RPMI7951 (cell line): ENCODE data around the gene PATE3. TPM values are rescaled to one million over a fixed set of nuclear protein-coding genes. Genes with fewer than 3 reads are reported as not detected.

Source experiments
- DNase-seq: peaks from one replicate; pipeline ENCODE4 v3.0.0-alpha.2; 2012; ENCODE audit warnings: low read depth
- total RNA-seq: library from RNA; depleted of rRNA; stranded (reverse); fragments of >200 nt; shearing (Covaris generic); gene quantifications from 2 replicates; pipeline ENCODE4 v1.2.3, GENCODE V29; 2014; rRNA removed

Gene PATE3, protein sequence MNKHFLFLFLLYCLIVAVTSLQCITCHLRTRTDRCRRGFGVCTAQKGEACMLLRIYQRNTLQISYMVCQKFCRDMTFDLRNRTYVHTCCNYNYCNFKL
- total RNA-seq = not detected in 2 replicates

DNA sequence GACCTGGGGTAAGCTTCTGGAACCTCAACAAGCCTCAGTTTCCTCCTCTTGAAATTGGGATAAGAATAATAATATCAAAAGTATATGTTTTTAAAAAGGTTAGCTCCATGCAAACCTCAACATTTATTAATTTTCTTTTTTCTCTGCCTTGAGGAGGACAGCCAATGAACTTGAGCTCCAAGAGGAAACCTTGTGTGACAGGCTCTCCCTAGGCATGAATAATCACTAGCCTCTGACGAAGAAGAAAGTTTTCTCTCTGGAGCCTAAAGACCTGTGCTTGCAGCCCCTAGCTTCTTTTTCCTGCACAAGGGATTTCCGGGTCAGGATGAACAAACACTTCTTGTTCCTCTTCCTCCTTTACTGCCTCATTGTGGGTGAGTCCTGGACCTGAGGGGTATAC, at the start of gene PATE3:
Gene PATE3 (plus strand): TSS at position 301 of the 400 bp plus-strand sequence. CDS start 25 bp downstream, at position 326.
- DNase-seq = no peak

DNA sequence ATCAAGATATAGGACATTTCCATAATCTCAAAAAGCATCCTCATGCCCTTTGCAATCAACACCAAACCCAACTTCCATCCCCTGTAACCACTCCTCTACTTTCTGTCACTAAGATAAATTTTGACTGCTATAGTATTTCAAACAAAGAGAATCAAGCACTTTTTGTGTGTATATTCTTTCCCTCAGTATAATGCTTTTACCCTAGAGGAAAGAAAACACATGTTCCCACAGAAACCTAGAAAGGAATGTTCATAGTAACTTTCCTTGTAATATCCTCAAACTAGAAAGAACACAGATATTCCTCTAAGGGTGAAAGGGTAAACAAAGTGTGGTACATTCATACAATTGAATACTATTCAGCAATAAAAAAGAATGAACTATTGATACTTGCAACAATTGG, 47.3 kb upstream of the PATE3 start:
- no peak for DNase-seq

DNA sequence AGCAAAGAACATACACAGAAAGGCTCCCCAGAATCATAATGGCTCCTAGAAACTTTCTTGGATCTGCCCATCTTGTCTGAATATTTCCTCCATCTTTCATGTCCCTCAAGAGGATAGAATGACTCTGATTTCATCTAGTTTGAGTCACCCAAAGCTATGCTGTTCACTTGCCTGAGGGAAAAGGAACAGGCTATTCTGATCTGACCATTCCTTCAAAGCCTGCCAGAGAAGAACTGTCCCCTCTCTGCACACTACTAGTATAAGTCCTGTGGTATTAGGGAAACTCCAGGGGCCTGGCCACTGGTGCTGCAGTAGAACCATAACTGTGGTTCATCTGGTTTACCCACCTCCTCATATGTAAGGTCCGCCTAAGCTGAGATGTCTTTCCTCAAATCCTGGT, 44.2 kb upstream of the PATE3 start:
- DNase-seq = peak; percentile 48

DNA sequence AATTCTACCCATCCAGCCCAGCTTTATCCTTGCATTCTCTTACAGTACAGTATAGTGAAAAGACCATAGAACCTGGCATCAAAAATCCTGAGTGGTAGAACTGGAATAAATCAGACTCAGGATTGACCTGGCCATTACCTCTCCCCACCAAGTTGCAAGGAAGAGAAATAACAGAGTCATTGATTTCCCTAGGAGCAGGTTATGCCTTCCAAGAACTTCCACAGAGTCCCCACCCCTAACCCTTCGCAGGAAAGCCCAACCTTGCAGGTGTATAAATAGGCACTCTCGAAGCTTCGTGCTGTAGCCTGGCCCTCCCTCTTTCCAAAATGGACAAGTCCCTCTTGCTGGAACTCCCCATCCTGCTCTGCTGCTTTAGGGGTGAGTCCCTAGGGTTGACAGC, 41.9 kb upstream of the PATE3 start, which contains the start of gene PATE1:
Gene PATE1 (plus strand): TSS at position 301 of the 400 bp plus-strand sequence. CDS start 26 bp downstream, at position 327.
- DNase-seq = no peak

DNA sequence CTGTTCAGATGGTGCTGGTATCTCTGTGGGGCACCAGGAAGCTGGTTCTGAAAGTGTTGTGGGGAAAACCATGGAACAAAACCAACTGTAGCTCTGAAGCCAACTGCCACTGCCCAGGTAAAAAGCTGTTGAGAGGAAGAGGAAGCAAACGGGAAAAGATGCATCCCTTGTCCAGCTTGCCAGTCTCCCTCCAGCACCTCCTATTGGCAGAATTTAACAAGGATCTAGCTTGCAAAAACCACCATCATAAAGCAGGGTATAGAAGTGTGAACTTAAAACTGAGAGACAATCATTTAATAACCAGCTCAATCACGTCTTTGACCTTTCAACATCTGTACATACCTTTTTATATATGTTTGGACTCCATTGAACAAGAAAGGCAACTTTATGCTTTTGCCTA, 37.3 kb upstream of the PATE3 start:
- DNase-seq = no peak

DNA sequence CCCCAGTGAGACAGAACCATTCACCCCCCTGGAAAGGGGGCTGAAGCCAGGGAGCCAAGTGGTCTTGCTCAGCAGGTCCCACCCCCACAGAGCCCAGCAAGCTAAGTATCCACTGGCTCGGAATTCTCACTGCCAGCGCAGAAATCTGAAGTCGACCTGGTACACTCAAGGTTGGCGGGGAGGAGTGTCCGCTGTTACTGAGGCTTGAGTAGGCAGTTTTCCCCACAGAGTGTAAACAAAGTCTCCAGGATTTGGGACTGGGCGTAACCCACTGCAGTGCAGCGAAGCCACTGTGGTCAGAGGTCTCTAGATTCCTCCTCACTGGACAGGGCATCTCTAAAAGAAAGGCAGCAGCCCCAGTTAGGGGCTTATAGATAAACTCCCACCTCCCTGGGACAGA, 31.9 kb upstream of the PATE3 start:
- no peak for DNase-seq

DNA sequence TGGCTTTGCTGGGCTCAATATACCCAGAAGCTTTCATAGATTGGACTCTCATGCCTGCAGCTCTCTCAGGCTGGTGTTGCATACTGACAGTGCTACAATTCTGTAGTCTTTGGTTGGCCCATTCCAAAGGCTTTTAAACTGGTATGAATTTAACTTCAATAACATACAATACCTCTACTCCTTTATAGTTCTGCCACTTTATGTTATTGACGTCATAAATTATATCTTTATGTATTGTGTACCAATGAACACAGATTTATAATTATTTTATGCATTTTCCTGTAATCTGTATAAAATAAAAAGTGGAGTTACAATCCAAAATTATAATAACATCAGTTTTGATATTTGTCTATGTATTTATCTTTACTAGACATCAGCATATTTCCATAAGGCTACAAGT, 25.5 kb upstream of the PATE3 start:
- no peak for DNase-seq

DNA sequence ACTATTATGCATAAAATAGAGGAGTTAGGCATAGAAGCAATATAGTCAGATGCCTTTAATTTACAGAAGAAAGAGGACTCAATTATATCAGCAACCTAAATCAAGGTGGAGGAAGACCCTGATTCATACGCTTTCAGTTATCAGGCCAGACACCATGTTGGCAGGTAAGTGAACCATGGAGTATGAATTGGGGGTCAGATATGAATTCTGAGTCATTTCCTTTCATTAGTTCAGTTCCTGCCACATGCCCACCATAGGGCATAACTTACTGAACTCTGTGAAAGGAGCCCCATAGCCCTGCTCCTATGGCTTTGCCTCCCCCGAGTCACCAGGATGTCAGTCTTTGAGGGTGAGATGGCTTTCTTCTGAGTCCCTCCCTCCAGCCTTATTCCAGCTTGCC, 24.4 kb upstream of the PATE3 start:
- DNase-seq = no peak

DNA sequence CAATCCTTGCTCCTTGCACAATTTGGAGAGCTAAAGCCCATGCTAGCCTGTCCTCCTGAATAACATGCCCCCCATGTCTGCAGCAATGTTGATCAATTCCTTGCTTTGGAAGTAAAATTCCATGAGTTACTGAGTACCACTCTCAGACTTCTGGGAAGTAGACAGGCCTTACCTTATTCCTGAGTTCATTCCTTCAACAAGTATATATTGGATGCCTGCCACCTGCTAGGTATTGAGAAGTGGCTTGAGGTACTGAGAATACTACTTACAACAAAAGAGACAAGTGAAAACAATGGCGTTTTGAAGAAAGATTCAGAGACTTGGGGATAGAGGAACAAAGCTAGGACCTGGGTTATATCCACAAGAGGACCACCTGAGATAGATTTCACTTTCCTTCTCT, 21.7 kb upstream of the PATE3 start:
- no peak for DNase-seq

DNA sequence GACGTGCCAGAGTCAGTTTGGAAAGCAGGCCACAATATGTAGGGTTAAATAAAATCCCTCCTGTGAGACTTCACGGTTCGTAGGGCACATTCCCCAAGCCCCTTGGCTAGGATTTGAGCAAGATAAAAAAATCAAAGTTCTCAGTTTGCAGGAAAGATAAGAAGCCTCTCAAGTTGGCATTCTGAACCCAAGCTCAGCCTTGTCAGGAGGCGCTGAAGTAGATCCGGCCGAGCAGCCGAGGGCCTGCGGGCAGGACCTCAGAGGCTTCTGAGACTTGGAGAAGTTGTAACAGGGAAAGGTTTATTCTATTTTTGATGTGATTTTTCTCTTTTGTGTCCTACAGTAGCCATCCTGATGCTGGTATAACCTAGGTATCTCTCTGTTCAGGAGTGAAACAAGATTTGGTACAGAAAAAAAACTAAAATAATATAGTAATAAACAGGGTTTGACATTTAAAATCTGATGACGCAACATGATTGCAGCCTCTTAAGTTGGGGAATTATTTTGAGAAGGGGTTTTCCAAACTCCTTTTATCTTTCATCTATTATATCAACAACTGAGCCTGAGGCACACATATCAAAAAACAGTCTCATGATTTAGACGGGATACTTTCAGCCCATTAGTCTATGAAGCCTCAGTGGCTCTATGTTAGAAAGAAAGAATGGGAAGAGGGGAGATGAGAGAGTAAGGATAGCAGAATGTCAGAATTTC, 19.4 kb upstream of the PATE3 start:
- DNase-seq = no peak

DNA sequence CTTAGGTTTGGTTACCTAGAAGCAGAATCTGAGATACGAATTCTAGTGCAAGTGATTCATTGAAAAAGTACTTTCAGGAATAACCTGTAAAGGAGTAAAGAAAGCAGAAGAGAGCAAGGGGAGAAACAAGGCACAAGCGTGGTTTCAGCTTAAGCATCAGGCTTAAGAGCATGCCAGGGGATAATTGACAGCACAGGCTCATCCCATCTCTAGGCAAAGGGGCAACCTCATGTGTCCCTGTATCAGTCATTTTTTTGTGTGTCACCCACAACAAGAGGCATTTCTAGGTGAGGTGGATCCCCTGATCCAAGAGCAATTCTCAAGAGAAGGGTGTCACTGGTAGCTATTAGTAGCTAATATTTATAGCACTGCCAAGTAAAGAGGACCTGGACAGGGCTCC, 17.3 kb upstream of the PATE3 start:
- no peak for DNase-seq

DNA sequence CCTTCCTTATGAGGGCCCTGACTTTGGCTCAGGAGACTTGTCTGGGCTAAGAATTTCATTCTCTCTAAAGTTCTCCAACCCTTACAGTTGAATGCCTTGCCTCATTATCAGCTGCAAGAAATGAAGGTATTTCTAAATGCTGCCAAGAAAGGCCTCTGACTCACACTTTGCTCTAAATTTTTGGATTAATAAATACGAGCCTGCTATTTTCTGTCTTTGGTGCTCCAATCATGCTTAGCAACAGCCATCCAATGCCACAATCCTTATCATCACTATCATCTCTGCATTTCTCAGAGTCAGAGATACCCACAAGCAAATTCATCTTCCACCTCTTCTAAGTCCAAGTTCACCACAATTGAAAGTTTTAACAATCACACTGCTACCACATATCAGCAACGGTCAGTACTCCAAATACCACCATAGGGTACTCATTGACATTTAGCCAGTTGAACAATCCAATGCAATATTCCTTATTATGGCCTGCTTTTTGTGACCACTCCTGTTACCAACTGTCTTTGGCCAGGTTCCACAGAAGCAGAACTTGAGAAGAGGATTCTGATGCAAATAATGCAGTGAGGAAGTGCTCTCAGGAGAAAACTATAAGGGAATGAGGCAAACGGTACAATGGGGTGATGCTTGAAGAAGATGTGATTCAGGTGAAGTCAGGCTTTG, 15.0 kb upstream of the PATE3 start:
- DNase-seq = peak; percentile 86

DNA sequence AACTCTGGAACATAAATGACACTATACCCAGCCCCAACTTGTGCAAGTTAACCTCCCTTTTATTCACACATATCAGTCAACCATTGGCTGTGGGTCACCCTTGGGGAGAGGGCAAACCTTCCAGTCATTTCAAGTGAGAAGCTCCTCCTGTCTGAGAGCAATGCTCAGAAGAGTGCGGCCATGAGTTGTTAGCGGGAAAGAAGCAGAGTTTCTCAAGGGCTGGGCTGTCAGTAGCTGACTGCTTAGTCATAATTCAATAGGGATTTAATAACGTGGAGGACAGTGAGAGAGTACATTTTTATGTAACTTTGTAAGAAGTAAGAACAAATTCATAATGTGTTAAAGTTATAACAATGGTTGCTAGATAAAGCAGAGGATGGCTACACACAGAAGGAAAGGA, 14.4 kb upstream of the PATE3 start:
- peak; percentile 21 for DNase-seq

DNA sequence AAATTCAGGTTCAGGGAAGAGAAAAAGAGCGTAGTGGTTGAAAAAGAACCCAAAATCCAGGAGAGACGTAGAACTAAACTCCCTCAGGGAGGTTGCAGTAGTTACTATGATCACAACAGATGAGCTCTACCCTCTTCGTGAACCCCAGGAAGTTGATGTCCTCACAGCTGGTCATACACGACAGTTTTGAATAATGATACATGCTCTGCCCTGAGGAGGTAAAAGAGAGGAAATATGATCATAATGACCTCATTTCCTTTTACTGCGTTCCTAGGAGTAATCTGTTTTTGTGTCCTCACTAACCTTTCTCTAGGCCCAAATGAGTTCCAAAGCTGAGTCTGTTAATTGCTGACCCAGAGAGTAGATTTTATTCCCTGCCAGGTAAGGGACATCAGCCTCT, 10.6 kb upstream of the PATE3 start:
- peak; percentile 79 for DNase-seq

DNA sequence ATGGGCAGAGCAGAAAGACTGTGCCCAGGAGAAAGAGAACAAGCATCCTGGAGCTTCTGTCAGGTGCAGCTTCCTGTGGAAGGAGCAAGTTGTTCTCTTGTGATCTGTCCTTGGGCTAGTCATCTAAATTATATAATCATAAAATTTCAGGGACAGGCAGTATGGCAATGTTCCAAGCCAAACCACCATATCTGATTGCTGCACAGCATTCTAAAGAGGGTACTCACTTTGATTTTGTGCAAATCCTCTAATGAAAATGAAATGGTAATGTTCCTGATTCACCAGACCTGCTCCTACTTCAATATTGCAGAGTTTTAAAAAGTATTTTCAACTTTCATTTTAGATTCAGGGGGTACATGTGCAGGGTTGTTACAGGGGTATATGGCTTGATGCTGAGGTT, 9.2 kb upstream of the PATE3 start, which contains the start of gene PATE2:
Gene PATE2 (minus strand): TSS at position 101 of the 400 bp plus-strand sequence. CDS start 55 bp downstream, at position 46.
- no peak for DNase-seq

DNA sequence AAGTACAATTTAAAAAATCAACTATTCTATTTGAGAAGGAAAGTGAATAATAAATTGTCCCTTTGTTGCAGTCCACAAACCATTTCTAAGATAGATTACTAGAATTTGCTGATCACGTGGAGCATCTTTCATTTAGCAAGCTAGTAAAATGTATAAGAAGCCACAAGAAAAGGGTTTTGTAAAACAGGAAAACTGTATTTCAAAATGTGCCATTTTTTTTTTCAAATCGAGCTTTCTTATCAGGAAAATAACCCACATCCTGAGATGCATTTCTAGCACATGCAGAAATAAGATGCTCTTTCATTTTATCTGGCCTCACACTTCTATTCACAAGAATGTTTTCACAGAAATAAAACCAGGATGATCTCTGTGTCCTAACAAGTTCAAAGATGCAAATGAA, 3.2 kb upstream of the PATE3 start:
- no peak for DNase-seq

DNA sequence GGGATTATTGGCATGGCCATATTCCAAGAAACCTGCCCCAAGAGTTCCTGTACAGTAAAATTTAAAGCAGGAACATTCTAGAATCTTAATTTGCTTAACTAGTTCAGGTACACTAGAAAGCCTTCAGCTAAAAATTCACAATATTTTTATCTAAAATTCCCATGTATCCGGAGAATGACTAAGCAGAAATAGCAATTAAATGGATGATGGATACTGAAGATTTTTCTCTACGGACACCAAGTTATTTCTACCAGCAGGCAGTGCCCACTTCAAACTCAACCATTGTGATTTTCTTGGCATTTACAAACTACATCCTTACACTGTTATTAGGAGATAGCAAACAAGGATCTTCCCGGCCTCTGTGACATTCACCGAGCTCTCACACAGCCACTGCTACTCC, 2.9 kb downstream of the PATE3 start:
- DNase-seq = no peak

DNA sequence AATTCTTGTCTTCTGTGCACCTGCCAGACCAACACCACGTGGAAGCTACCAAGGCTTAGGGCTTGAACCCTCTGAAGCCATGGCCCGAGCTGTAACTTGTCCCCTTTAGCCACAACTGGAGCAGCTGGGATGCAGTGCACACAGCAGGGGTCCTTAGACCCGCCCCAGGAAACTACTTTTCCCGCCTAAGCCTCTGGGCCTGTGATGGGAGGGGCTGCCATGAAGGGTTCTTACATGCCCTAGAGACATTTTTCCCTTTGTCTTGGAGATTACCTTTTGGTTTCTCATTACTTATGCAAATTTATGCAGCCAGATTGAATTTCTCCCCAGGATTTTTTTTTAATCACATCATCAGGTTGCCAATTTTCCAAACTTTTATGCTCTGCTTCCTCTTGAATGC, 9.7 kb downstream of the PATE3 start:
- no peak for DNase-seq

DNA sequence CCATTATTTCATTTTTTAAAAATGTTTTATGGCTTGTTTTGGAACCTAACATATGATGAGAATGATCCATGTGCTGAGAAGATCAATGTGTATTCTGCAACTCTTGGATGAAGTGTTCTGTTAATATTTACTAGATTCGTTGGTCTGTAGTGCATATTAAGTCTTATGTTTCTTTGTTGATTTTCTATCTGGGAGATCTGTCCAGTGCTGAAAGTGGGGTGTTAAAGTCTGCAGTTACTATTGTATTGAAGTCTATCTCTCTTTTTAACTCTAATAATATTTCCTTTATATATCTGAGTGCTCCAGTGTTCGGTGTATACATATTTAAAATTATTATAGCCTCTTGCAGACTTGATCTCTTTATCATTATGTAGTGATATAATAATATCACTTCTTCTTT, 11.9 kb downstream of the PATE3 start:
- no peak for DNase-seq

DNA sequence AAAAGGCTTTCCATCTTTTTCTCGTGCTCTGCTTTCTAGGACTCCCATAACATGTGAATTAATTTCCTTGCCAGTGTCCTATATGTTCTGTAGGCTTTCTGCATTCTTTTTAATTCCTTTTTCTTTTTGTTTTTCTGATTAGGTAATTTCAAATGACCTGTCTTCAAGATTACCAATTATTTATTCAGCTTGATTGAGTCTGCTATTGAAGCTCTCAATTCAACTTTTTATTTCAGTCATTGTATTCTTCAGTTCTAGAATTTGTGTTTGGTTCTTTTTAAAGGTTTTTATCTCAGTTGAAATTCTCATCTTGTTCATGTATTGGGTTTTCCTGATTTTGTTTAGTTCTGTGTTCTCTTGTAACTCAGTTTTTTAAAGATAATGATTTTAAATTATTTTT, 14.5 kb downstream of the PATE3 start:
- DNase-seq = no peak

DNA sequence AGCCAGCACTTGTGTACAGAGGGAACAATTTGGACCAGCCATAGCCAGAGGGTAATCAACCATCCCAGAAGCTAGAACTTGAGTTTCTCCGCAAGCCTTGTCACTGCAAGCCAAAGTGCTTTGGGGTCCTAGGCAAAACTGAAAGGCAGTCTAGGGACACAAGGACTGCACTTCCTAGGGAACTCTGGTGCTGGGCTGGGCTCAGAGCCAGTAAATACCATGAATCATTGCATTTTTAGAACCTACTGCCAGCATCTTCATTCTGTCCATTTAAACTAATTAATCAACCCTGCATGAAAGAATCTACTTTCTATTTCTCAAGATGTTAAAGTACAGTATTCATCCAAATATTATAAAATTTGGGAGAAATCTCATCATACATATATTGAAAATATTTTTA, 20.0 kb downstream of the PATE3 start:
- DNase-seq = peak; percentile 73

DNA sequence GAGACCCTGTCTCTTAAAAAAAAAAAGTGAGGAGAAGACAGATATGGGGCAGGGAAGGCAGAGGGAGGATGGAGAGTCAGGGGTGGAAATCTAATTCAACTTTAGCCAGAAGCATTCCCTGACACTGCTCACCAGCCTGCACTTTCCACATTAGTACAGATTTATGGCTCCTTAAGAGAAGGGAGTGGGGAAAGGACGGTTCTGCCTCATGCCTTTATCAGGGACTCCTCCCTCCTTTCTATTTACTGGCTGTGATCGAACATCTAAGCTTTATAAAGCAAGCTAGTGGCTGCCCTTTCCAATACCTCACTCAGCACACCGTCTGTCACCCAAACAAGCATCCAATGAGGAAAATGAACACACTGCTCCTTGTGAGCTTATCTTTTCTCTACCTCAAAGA, 45.1 kb downstream of the PATE3 start, which contains the start of gene PATE4:
Gene PATE4 (plus strand): TSS at position 301 of the 400 bp plus-strand sequence. CDS start 44 bp downstream, at position 345.
- no peak for DNase-seq

DNA sequence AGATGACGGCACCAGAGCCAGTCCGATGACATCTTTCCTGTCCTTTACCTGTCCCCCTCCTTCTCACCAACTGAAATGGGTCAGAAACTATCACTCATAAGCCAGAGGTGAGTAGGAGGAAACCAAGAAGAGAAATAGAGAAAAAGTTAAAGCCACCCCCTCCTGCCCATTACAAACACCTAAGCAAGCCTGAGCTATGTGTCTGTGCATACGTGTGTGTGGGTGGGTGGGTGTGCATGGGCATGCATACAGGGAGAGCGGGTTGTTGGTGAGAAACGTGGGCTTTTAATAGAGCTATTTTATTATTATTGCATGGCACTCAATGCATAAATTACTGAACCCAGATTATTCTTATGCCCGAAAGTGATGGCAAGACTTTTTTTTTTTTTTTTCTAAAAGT, 47.8 kb downstream of the PATE3 start:
- no peak for DNase-seq
